Activated CD8-positive, alpha-beta memory T cell treated with anti-CD3 and anti-CD28 coated beads, Interleukin-2, amount 50 U/mL, for 24 hours (primary cell): ENCODE data around the gene BATF3.

Experiments used
- DNase-seq: peaks from one replicate; pipeline ENCODE4 v3.0.0-alpha.2; 2020; ENCODE audit errors: extremely low read depth

The BATF3 gene

DNA sequence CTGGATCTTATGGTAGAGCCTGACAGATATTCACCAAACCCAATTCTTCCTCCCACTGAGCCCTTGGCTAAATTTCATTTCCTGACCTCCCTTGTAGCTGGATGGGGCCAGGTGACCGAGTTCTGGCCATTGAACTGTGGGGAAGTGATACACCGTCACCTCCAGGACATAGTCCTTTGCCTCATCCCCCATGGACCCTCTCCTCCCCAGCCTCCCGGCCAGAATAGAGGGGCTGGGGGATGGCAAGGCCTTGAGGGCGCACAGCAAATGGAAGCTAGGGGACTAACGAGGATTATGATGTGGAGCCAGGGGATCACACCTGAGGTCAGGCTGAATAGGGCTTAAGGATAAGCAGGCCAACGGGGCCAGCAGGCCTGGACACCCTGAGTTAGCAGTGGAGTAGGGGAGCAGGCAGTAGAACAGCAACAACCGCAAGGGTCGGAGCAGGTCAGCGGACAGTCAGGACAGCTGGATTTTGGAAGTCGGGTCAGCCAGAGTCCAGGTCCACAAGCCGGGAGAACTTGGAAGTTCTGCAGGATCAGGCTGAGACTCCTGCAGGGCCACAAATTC lies 15.0 kb downstream of the BATF3 start:
- no peak for DNase-seq

DNA sequence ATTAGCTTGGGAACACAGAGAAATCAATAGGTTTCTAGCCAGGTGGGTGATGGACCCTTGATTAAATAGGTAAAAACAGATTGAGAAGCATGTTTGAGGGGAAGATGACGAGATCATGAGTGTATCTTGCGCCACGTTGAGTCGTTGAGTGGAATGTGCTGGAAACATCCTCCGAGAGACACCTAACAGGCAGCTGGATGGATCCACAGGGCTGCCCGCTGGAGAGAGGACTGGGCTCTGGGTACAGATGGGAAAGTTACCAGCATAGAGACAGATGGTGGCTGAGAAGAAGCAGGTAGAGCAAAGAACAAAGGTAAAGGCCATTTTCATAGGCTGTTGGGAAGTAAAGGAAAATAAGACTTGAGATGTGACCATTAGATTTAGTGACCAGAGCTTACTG lies 15.6 kb downstream of the BATF3 start:
- no peak for DNase-seq

DNA sequence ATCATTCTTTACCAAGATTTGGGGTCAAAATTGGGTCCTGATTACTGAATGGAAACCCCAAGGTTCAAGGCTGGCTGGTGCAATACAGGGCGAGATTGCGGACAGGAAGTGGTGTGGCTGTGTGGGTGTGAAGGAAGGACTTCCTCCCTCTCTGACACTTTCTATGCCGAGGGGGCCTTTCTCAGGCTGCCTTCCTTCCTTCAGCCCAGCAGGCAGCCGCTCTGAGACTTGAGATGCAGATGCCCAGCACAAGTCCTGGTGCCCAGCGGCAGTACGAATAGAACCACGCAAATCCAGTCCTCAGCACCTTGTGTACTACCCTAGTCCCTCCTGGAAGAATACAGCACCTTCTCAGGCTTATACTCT lies 16.3 kb downstream of the BATF3 start:
- DNase-seq = no peak

DNA sequence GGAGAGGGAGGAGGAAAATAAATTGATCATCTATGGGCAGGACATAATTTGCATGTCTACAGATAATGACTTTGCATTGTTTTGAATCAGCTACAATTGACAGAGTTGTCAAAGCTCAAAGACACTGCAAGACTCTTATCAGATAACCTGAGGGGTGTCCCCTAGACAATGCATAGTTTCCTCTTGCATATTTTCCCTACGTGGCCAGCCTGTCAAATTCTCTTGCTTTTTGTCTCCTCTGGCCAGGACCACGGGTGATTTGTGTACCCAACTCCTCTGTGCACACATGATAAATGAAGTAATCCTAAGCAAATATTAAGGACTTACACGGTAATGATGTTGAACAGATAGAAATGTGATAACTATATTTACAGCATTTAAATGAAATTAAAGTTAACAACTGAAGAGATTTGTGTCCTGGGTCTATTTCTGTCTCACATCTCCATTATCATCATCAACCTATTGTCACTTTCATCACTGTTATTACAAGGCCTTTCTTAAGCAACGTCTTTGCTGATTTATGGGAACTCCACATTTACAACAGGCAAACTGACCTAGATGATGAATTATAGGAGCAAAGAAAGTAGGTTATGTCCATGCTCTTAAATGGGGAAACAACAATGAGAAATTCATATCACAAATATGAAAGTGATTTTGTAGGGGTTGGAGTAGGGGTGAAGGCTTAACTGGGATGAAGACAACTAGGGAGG lies 18.8 kb downstream of the BATF3 start:
- no peak for DNase-seq

DNA sequence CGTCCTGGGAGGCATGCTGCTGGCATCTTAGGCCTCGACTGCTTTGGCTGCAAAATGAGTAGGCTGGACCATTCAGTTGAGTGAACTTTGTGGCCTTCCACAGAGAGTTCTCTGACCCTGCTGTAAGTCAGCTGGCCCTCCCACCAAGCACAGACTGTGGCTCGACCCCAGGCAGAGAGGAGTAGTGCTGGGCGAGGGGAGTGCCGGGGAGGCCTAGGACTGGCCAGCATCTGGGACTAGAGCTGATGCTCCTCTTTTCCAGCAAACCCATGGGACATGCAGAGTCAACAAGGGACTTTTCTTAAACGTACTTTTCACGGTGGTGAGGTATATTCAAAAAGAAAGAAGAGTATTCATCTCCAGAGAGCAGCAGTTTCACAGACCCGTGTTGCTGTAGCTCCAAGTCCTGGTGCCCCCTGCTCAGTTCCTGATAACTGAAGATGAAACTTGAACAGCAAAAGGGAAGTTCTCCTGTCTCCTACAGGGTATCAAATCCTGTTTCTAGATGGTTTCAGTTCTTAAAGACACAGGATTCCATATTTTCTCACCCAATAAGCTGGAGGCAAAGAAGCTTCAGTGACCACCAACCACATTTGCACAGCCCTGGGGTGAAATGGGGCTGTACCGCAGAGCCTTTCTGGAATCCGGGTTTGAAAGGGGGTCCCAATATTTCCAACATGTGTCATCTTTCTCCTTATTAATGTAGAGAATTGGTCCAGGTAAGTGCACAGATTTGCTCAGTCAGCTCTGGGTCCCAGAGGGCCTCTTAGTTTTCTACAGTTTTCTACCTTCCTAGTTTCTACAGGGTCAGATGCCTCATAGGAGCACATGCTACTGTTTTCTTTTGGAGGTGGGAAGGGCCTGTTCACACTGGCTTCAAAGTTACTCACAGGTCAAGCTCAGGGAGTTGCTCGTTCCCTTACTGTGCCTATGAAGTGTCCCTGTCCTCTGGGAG lies 20.9 kb downstream of the BATF3 start:
- no peak for DNase-seq

DNA sequence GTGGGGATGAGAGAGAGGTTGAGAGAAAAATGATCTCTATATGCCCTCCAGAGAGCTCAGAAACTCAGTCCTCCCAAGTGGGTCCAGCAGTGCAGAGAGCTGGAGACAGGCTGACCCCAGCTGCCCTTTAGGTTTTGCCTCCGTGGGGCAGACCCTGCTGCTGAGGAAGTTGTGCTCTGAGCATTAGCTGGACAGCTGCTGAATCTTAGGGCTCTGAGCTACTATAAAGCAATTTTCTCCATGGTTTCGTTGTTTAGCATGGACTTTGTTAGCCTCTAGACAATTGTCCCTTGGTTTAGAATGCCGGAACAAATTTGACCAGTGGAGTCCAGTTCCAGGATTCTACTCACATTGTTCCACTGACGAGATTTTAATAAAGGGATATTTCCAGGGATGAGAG lies 22.1 kb downstream of the BATF3 start:
- DNase-seq = no peak

DNA sequence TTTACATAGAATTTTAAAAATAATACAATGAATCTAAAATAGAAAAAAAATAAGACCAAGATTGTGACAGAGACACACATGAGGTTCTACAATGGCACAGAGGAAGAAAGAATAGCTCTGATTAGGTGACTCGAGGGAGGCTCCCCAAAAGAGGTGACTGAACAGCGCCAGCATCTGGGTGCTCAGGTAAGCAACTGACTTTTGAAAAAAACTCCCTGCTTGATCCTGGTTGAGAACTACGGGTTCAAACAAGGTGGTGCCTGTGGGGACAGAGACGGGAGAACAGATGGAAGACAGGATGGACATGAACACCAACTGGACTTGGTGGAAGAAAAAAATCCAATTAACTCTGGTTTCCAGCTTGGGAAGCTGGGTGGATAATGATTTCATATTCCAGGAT lies 22.5 kb downstream of the BATF3 start:
- no peak for DNase-seq

DNA sequence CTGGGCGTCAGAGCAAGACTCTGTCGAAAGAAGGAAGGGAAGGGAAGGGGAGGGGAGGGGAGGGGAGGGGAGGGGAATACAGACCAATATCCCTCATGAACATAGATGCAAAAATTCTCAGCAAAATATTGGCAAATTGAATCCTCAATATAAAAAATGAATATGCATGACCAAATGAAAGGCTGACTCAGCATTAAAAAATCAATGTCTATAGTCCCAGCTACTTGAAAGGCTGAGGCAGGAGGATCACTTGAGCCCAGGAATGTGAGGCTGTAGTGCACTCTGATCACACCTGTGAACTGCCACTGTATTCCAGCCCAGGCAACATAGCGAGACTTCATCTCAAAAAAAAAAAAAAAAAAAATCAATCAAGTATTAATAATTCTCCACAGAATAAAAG lies 24.0 kb downstream of the BATF3 start:
- no peak for DNase-seq

DNA sequence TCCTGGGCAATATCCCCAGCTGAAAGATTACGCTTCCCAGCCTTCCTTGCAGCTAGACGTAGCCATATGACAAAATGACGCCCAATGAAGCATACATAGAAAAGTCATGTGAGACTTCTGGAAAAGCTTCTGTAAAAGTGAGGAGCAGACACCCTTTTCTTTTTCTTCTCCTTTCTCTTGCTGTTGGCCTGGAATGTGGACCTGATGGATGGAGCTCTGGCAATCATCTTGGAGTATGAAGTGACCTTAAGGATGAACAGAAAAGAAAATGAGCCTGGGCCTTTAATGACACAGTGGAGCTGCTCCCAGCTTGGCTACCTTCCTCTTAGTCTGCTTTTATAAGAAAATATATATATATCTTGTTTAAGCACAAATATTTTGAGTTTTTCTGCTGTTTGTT lies 24.8 kb downstream of the BATF3 start:
- DNase-seq = no peak

DNA sequence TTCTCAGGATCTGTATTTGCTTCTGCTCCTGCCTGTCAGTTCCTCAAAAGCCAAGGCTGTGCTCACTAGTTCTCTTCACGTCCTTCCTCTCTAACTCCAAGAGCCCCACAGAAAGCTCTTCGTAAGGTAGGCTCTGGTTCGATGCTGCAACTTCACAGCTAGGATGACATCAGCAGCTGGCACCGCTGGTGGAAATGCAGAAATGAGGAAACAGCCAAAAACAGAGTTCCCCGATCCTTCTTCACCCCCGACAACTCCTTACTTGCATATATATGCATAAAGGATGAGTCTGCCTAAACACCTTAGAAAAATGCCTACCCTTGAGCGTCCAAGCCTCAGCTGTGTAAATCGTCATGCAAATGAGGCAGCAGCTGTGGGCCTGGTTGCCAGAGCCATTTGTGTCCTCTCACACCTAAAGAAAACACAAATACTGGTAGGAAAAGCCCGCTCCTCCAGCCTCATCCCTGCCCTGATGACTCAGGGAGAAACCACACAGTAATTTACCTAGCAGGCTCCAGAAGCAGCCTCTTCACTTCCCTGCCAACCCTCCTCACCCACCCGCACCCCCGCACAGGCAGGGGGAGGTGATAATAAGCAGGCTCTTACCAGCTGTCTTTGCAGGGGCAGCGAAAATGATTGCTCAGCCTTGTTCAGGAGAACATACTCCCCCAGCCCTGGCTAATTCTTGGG lies 28.2 kb downstream of the BATF3 start:
- no peak for DNase-seq

DNA sequence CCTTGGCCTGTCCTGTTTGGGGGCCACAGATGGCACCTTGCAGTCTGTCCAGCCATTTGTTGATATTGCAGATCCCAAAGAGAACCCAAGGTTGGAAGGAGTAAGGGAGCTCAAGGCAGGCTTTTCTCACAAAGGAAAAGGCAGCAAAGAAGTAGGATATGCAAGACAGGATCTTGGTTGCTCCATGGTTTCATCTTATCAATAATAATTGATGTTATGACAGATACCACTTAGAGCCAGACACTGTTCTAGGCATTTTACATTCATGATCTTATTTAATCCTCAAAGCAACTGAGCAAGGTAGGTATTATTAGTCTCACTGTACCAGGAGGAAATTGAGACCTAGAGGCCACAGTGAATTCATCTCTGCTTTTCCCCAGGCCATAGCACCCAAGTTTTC lies 28.8 kb downstream of the BATF3 start:
- no peak for DNase-seq

DNA sequence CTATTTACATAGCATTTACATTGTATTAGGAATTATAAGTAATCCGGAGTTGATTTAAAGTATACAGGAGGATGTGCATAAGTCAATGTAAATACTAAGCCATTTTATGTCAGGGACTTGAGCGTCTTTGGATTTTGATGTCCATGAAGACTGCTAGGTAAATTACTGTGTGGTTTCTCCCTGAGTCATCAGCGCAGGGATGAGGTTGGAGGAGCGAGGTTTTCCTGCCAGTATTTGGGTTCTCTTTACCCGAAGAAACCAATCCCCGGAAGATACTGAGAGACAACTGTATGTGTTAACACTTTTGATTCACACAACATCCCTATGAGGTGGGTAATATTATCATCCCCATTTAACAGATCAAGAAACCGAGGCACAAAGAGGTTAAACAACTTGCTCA lies 29.3 kb downstream of the BATF3 start:
- DNase-seq = no peak

DNA sequence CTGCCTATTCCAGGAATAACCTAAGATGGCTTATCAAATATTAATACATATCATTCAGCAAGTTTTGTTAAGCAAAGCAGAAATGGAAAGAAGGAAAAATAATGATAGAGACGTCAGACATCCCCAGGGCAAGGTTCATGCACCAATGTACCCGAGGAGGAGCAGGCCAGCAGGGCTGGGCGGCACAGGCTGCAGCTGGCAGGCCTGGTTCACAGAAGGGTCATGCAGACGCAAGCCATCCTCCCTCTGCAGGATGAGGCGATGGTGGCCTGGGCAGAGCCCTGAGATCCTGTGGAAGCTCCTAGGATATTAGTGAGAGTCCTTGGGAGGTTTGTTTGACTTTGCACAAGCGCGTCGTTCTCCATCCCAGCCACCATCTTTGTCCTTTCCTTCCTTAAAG lies 30.0 kb downstream of the BATF3 start:
- no peak for DNase-seq

DNA sequence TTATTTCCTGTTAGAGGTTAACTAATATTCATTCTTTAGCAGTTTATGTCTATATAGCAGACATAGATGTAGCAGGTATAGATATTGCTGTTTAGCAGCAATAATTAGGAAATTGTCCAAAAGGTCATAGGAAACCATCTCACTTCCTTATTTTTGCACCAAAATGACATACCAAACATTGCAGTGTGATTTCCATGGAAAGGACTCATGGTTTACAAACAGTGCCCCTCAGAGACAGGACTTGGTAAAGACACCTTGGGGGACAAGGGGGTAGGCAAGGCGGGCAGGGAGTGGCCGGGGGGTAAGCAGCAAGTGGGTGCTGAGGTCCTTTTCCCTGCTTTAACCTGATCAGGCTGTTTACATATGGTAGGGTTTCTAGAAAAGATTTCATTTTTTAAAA lies 30.5 kb downstream of the BATF3 start:
- DNase-seq = no peak

DNA sequence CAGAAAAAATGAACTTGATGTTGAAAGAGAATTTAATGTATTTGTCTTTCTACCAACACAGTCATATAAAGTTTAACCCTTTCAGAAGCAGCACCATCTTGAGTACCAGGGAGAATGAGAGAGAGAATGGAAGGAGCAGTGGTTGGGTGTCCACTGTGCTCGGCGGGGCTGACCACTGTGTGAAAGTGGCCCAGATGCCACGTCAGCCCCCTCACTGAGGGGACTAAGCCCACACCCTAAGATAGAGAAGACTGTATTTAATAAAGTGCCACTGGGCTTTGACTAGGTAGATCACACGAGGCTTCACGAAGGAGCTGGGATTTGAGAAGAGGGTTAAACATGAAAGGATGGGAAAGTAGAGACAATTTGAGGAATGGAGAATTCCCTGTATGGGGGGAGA lies 31.2 kb downstream of the BATF3 start:
- no peak for DNase-seq

DNA sequence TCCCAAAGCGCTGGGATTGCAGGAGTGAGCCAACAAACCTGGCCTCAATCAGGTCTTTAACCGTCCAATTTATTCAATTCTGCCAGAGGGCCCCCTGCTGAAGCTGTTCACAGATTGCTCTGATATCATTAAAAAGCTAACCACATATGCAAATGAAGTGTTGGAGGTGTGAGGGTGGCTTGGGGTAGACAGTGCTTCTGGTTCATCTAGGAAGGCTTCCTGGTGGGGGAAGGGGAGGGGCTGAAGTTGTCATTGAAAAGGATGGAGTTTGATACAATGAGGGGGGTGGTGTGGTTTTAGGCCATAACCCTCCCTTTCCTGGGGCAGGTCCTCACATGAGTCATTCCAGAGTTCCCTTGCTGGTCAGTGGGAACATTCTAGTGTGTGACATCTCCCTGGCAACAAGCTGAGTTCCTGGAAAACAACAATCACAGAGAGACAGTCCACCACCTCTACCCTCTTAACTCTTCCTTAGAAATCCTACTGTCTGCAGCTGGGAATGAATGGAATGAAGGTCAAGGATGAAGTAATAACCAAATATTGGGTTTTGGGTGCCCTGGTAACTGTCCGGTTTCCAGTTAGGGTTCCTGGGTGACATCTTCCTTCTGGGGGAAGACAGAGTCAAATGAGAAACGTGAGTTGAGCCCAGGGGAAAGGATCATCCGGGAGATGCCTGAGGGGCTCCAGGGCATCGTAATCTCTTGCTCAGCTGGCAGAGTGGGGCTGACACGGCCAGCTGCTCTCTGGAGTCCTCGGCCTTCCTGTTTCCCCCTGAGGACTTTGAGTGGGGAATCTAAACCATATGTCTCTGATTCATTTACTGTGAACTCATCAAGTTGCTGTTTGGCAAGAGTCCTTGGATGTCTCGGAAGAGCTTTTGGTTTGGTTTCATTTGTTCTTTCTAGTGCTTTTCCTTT lies 32.2 kb downstream of the BATF3 start:
- DNase-seq = no peak

DNA sequence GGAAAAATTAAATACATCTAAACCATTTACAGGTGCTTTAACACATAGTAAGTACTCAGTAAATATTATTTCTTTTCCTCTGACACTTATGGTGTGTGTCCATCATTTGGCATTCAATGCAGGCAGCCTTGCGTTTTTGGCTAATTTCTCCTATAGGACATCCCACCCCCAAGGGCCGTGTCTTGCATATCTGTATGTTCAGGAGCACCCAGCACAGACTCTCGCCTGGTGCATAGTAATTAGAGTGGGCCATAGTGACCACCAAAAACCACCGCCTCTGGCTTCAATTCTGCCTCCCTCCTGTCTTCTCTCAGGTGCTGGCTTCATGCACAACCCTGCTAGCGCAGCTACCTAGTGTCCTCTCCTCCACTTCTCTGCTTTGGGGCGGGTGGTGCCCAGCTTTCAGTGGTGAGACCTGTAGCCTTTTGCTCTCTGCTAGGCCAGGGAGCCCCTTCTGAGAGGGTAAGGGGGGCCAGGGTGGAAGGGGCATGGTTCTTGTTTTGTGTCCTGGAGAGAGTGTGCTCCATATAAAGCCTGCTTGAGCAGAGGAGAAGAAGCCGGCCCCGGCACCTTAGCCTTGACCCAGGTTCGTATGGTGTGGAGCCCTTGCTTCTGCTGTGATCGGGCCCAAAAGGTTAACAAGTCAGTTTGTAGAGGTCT lies 33.4 kb downstream of the BATF3 start:
- DNase-seq = no peak

DNA sequence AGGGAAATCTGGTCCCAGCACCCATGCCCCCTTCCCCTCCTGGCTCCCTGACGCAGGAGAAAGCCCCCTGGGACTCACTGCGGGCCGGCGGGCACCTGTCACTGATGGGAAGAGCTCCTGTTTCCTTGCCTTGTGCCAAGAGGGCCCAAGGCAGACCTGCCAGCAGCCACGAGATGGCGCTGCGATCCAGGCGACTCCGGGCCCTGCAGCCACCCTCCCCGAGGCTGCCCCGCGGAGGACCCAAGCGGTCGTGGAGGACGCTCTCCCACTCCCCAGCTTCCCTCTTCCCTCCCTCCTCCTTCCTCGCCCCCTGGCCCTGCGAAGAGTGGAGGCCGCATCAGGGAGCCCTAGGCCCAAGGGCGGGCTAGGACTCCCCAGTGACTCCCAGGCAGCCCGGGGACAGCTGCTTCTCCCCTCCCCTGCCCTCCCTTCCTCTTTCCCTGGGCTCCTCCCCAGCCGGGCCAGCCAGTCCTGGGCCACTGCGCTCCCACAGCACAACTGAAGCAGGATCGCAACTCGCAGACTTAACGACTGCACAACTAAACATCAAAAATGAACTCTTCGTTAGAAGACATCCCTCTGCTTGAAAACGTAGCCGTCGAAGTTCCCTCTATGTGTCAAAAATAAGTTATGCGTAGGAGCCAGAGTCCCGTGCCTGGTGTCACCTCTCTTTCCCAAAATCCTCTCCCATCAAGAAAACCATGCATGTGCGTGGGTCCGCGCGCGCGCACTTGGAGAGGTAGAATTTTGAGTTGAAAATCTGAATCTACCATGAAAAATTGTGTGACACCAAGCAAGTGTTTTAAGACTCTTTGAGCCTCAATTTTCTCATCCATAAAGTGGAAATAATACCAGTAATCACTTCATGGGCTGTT lies 34.2 kb downstream of the BATF3 start:
- DNase-seq = peak; percentile 51

DNA sequence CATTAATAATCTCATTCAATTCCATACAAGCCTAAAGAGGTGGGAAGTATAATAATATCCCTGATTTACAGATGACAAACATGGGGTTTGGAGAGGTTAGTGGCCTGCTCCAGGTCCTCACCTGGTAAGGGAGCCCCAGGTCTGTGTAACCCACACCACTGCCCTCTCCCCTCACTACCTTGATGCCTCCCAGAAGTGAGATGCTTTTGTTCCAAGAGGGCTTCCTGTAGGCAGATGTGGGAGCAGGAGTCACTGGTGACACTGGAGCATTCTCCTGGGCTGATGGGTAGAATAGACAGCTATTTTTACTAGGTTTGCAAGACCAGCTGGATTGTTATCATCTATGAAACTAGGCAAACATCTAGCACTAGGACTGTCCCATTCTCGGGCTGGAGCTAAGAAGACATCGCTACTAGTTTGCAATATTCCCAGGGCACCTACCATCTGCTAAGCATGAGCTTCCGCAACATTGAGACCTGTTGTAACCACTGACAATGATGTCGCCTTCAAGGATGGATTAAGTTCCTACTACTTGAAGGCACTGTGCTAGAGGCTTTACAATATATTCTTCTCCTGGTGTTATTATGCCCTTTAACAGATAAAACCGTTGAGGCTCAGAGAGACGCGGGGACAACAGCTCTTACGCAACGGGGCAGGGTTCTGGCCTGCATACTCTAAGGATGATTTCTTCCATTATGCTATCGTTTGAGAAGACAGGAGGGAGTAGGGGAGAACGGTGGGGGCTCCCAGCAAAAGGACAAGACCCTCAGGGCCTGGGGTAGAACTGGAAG lies 35.0 kb downstream of the BATF3 start:
- DNase-seq = no peak
